Lung (tissue), 12 donors: ENCODE measurements around the gene PSMB8. TPM values are rescaled to one million over a fixed set of nuclear protein-coding genes. Genes with fewer than 3 reads are reported as not detected.
A peak's percentile ranks its signal among the peaks of the same experiment; 100 is the strongest.

Experiments
- ATAC-seq: fragments of 200-7000 bp; cut with Tn5 transposase; one replicate; pipeline ENCODE4 v1.9.1; 2020; ENCODE audit warnings: moderate number of reproducible peaks; ENCODE audit not compliant: insufficient read depth, low FRiP score
- DNase-seq, 3 donors: peaks; one replicate each; pipeline ENCODE4 v3.0.0-alpha.2; 2013 to 2017
- H3K27ac ChIP-seq, 2 donors: one replicate each; pipeline ENCODE4 v1.5.1; 2013; ENCODE audit warnings: mild to moderate bottlenecking in 2 of 2, moderate library complexity in 2 of 2, control low read depth in 1 of 2, inconsistent platforms in 1 of 2, low read depth in 1 of 2, low read length in 1 of 2
- H3K27me3 ChIP-seq, 3 donors: one replicate each; pipeline ENCODE4 v1.5.1; 2013; ENCODE audit warnings: low read length in 2 of 3; ENCODE audit not compliant: control insufficient read depth in 3 of 3, insufficient read depth in 3 of 3
- H3K36me3 ChIP-seq, 4 donors: one replicate each; pipeline ENCODE4 v1.5.1; 2013; ENCODE audit warnings: low read length in 4 of 4, mild to moderate bottlenecking in 1 of 4, moderate library complexity in 1 of 4; ENCODE audit not compliant: control insufficient read depth in 4 of 4, insufficient read depth in 4 of 4
- H3K4me1 ChIP-seq, 5 donors: one replicate each; pipeline ENCODE4 v1.5.1; 2013; ENCODE audit warnings: low read length in 5 of 5, mild to moderate bottlenecking in 2 of 5, moderate library complexity in 1 of 5; ENCODE audit not compliant: control insufficient read depth in 5 of 5, insufficient read depth in 5 of 5
- H3K4me3 ChIP-seq: one replicate; pipeline ENCODE4 v1.5.1; 2013; ENCODE audit warnings: mild to moderate bottlenecking, control low read depth, moderate library complexity
- H3K9ac ChIP-seq, 2 donors: one replicate each; pipeline ENCODE4 v1.5.1; 2013; ENCODE audit warnings: low read length in 2 of 2, control low read depth in 1 of 2; ENCODE audit not compliant: insufficient read depth in 1 of 2
- H3K9me3 ChIP-seq, 4 donors: one replicate each; pipeline ENCODE4 v1.5.1; 2013; ENCODE audit warnings: low read length in 3 of 4, mild to moderate bottlenecking in 1 of 4, moderate library complexity in 1 of 4; ENCODE audit not compliant: control insufficient read depth in 4 of 4, insufficient read depth in 3 of 4
- CTCF ChIP-seq: IDR thresholded peaks from 2 replicates; pipeline ENCODE4 v1.5.1; 2012; ENCODE audit warnings: mild to moderate bottlenecking; ENCODE audit errors: control extremely low read depth, extremely low read depth
- WGBS, 2 donors: extraction: QIAGEN DNeasy Blood & Tissue Kit; methylation state at CpG; one replicate each; pipeline ENCODE4 v1.1.7; 2013; 5-methylcytosine and 5-hydroxymethylcytosine counted together
- polyA plus RNA-seq, 2 donors: library from polyadenylated mRNA; stranded (reverse); fragments of 200-250 nt; gene quantifications; one replicate each; pipeline ENCODE4 v1.2.1, GENCODE V29; 2013
- total RNA-seq, 2 donors: library from RNA; depleted of rRNA in 1 of 2; stranded (reverse); fragments of >200 nt in 1 of 2; gene quantifications; one replicate each; pipeline ENCODE4 v1.2.1, GENCODE V29; 2014 to 2021
- donor health status: control.
- donor health status: control.
- donor health status: Bipolar disorder and iron deficiency.
- donor health status: healthy.
- donor health status: DM: yes; HTN: yes; CAD: no.

Gene PSMB8
- total and polyA plus RNA-seq, 4 donors: 40.4 to 216 (median 105) TPM

DNA sequence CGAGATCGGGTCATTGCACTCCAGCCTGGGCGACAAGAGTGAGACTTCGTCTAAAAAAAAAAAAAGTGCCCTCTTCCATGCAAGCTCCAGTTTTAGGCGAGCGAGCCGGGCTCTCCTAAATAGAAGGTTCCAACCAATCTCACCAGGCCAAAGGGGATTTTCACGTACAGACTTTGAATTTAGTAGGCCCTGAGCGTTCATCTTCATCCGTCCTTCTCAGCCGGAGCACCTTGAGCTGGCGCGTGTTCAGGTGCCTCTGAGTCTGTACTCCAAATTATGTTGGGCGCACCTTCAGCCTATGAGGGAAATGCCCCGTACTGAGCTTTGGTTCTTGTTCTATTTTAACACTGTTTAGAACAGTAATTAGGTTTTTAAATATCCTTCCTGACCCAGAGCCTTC lies 4.5 kb downstream of the PSMB8 start:
- no peak overlapping the region for H3K27ac ChIP-seq
- WGBS, 2 donors: 88 to 89% methylated on average over 15 of the region's 15 CpGs
- ATAC-seq: no peak

DNA sequence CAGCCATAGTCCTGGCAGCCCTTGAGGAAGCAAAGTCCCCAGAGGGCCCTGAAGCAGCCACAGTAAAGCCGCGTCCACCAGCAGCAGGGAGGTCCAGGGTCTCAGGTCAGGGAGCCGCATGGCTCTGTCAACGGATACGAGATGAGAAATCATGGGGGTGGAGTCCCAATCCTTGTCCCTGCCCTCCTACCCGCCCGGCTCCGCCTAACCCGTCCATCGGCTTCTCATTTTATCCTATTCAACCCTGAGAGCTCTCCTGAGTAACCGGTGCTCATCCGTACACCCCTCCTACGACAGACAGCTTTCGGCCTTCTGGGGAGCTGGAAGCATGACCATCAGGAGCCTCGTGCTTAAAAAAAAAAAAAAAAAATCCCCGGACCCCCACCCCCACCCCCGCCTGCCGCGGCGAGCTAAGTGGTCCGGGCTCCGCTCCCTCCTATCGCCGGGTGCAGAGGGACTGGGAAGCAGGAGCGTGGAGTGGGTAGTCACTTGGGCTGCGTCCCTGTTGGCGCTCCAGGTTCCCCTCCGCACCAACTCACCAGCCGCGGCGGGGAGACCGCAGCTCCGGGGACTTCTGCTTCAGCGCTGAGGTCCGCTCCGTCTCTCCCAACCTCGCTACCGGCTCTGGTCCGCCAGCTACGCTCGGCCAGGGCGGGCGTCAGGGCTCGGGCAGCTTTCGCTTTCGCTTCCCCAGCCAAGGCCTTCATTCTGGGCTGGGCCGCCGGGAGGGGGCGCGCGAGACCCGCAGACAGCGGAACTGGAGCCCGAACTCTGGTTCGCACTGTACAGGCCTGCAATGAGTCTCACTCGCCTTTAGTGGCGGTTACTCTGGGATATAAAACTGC lies 5.5 kb downstream of the PSMB8 start, which contains the start of gene TAP2:
TSS of gene TAP2 (minus strand) at position 626 of the 845 bp plus-strand sequence. CDS start at position 120, 506 bp downstream.
- peak; percentile 96 to 97 (median 96) for DNase-seq
- Histone ChIP-seq H3K4me1 (peaks cover 0 to 9% (median 3%) of the 10 kb centered on the region in 5 donors), H3K27ac (peak within 1 kb of the TSS; percentile 90 to 99), H3K36me3 (peaks cover 0 to 23% (median 10%) of the 10 kb centered on the region in 4 donors), H3K9ac (peak within 1 kb of the TSS in 1 of 2 donors; percentile 64), H3K4me3 (peak within 1 kb of the TSS; percentile 89), H3K9me3 (no peaks in the 10 kb centered on the region), H3K27me3 (no peaks in the 10 kb centered on the region)
- peak; percentile 99 for ATAC-seq
- peak; percentile 97 for TF ChIP-seq CTCF
- WGBS, 2 donors: 0 to 1% methylated on average over 57 of the region's 57 CpGs

More for the DNA sequence above, 4.5 kb downstream of the PSMB8 start:
- no peak for DNase-seq
- no peaks in the 10 kb centered on the region for H3K9me3 ChIP-seq
- peaks cover 0 to 13% (median 3%) of the 10 kb centered on the region in 5 donors for H3K4me1 ChIP-seq
- H3K4me3 ChIP-seq: no peak overlapping the region
- H3K27me3 ChIP-seq: no peaks in the 10 kb centered on the region
- no peak for TF ChIP-seq CTCF
- no peak overlapping the region for H3K9ac ChIP-seq
- peaks cover 0 to 20% (median 7%) of the 10 kb centered on the region in 4 donors for H3K36me3 ChIP-seq

GRCh38 chr6:32837651-32838113 lies 6.2 kb downstream of the PSMB8 start:
- Histone ChIP-seq H3K27me3 (no peaks in the 10 kb centered on the region), H3K27ac (peak overlapping the region; percentile 90 to 99), H3K4me1 (peaks cover 0 to 8% (median 3%) of the 10 kb centered on the region in 5 donors), H3K9ac (no peak overlapping the region), H3K4me3 (peak overlapping the region; percentile 89), H3K36me3 (peaks cover 0 to 23% (median 10%) of the 10 kb centered on the region in 4 donors), H3K9me3 (no peaks in the 10 kb centered on the region)
- WGBS, 2 donors: 23 to 28% methylated on average over 12 of the region's 12 CpGs
- ATAC-seq (no peak), DNase-seq (no peak)
- TF ChIP-seq CTCF: no peak
